Measurements from ENCODE around the gene PTPRN2.

Gene PTPRN2

GRCh38 chr7:158072991-158073730, 514.5 kb downstream of the PTPRN2 start:
- DNase-seq: no peak

- DNase-seq: no peak
Observed at GRCh38 chr7:158070222-158070920, 517.3 kb downstream of the PTPRN2 start.

- no peak for DNase-seq
Observed at GRCh38 chr7:158068853-158069252, 518.8 kb downstream of the PTPRN2 start.

- DNase-seq: no peak
Observed at GRCh38 chr7:158067931-158068482, 519.6 kb downstream of the PTPRN2 start.

GRCh38 chr7:158067219-158067930, 520.2 kb downstream of the PTPRN2 start:
- DNase-seq: no peak

GRCh38 chr7:158066085-158066484, 521.5 kb downstream of the PTPRN2 start:
- DNase-seq: no peak

GRCh38 chr7:158065340-158065739, 522.3 kb downstream of the PTPRN2 start:
- DNase-seq: no peak

GRCh38 chr7:158064631-158065030, 523.0 kb downstream of the PTPRN2 start:
- DNase-seq: no peak

- no peak for DNase-seq
Observed at GRCh38 chr7:158063850-158064610, 523.6 kb downstream of the PTPRN2 start.

- DNase-seq: no peak
Observed at GRCh38 chr7:158062661-158063060, 525.0 kb downstream of the PTPRN2 start.

GRCh38 chr7:158061884-158062656, 525.6 kb downstream of the PTPRN2 start:
- DNase-seq: no peak

- no peak for DNase-seq
Observed at GRCh38 chr7:158061026-158061630, 526.5 kb downstream of the PTPRN2 start.

- no peak for DNase-seq
Observed at GRCh38 chr7:158060216-158060615, 527.4 kb downstream of the PTPRN2 start.

GRCh38 chr7:158057446-158057845, 530.2 kb downstream of the PTPRN2 start:
- DNase-seq: no peak

- DNase-seq: no peak
Observed at GRCh38 chr7:158056761-158057160, 530.9 kb downstream of the PTPRN2 start.

- DNase-seq: no peak
Observed at GRCh38 chr7:158055726-158056510, 531.7 kb downstream of the PTPRN2 start.

- DNase-seq: no peak
Observed at GRCh38 chr7:158054611-158055010, 533.0 kb downstream of the PTPRN2 start.

GRCh38 chr7:158054081-158054480, 533.5 kb downstream of the PTPRN2 start:
- no peak for DNase-seq

- no peak for DNase-seq
Observed at GRCh38 chr7:158053183-158053915, 534.3 kb downstream of the PTPRN2 start.

Measured in NCI-H2171 (cell line).